Stimulated activated CD8-positive, alpha-beta memory T cell treated with anti-CD3 and anti-CD28 coated beads, Interleukin-15, amount 100 ng/mL, for 48 hours (primary cell): ENCODE results near the gene DDX18.

ENCODE experiments used
- DNase-seq, 2 donors: peaks; one replicate each; pipeline ENCODE4 v3.0.0-alpha.2; 2020; ENCODE audit warnings: low read depth in 2 of 2

The DDX18 gene

DNA sequence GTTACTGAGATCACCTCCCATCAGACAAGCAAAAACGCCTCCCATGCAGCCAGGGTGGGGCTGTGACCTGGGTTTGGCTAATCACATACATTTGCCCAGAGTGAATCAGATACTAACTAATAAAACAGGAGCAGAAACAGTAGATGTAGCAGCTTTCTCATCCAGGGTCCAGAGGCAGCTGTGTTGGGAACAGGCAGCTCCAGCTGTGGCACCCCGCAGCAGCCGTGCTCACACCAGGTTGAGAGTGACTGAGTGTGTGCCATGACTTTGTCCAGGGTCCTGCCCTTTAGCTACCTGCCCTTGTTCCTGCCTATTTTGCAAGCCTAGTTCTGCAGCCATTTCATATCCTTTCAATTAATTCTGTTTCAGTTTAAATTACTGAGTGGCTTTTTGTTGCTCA lies 20.5 kb downstream of the DDX18 start:
- DNase-seq, result no peak

DNA sequence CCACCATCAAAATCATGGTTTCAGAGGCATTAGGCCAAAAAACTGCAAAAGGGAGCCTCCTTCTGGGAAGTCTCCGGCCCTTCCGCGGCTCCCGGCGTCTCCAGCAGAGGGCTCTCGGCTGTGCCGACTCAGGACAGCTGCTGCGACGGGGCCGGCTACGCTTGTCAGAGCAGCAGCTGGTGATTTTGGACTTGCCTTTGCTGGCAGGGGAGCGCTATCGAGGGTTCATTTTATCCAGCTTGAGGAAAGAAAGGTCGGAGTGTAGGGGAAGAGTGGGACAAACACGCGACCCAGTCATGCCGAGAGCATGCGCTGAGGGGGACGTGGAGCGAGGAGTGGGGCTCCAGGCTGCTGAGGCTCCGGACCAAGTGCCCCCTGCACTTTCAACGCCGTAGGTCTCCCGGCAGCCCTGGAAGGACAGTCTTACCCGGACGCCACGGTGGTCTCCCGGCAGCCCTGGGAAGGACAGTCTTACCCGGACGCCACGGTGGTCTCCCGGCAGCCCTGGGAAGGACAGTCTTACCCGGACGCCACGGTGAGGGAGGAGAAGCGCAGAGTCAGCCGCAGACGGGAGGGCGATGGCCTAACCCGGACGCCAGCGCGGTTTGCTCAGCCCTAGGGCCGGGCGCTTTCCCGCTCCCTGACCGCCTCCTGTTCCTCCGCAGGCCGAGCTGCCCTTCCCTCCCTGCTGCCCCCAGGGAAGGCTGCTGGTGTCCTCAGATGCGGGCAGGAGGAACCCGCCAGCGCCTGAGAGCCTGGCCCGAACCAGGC lies 21.7 kb downstream of the DDX18 start:
- peak; percentile 22 to 34 for DNase-seq

DNA sequence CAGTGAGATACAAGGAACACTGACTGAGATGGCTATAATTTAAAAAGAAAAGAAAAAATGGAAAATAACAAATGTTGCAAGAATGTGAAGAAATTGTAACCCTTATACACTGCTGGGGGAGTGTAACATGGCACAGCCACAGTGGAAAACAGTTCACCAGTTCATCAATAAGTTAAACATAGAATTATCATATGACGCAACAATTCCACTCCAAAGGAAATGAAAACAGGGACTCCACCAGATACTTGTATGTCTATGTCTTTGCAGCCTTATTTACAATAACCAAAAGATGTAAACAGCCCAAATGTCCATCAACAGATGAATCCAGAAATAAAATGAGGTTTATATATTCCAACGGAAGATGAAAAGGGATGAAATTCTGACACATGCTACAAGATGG lies 30.8 kb downstream of the DDX18 start:
- no peak for DNase-seq

- DNase-seq, result no peak
These were observed 35.5 kb downstream of the DDX18 start for GRCh38 chr2:117850015-117850414.

DNA sequence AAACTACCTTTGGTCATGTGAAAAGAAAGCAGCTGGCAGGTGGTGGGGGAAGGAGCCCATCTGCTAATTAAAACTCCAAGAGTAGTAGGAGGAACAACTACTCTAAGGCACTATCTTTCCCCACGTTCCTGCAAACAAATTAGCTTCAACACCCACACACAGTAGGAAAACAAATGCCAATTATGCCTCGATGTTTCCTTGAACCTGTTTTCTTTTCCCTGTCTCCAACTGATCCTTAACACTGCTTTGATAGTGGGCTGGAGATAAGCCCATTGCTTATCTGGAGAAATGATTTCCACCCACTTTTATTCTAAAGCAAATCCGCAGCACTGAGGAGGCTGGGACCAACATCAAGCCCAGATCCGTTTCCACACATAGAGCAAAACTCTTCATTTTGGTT lies 36.0 kb downstream of the DDX18 start:
- no peak for DNase-seq

- DNase-seq, result no peak
These were observed 37.5 kb downstream of the DDX18 start for GRCh38 chr2:117851969-117852368.

- DNase-seq, result no peak
These were observed 38.8 kb downstream of the DDX18 start for GRCh38 chr2:117853316-117853715.

DNA sequence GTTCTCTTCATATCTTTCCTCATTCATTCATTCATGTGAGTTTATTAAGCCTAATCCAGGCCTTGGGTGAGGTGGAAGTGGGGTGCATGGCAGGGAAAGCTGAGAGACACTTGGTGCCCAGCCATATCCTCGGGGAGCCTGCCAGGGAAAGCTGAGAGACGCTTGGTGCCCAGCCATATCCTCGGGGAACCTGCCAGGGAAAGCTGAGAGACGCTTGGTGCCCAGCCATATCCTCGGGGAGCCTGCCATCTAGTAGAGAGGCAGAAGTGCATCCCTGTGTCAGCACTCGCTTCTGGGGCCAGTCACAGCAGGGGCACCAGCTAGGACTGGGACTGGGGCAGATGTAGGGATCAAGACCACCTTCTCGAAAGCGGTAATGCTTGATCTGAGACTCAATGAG lies 39.4 kb downstream of the DDX18 start:
- DNase-seq, result no peak

- no peak for DNase-seq
These were observed 40.1 kb downstream of the DDX18 start for GRCh38 chr2:117854610-117855009.

DNA sequence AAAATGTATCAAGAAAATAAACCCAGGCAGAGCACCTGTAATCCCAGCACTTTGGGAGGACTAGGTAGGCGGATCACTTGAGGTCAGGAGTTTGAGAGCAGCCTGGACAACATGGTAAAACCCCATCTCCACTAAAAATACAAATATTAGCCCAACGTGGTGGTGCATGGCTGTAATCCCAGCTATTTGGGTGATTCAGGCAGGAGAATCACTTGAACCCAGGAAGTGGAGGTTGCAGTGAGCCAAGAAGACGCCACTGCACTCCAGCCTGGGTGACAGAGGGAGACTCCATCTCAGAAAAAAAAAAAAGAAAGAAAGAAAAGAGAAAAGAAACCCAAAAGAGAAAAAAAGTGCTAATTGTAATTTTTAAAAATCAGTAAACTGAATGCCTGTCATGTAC lies 41.4 kb downstream of the DDX18 start:
- no peak for DNase-seq

DNA sequence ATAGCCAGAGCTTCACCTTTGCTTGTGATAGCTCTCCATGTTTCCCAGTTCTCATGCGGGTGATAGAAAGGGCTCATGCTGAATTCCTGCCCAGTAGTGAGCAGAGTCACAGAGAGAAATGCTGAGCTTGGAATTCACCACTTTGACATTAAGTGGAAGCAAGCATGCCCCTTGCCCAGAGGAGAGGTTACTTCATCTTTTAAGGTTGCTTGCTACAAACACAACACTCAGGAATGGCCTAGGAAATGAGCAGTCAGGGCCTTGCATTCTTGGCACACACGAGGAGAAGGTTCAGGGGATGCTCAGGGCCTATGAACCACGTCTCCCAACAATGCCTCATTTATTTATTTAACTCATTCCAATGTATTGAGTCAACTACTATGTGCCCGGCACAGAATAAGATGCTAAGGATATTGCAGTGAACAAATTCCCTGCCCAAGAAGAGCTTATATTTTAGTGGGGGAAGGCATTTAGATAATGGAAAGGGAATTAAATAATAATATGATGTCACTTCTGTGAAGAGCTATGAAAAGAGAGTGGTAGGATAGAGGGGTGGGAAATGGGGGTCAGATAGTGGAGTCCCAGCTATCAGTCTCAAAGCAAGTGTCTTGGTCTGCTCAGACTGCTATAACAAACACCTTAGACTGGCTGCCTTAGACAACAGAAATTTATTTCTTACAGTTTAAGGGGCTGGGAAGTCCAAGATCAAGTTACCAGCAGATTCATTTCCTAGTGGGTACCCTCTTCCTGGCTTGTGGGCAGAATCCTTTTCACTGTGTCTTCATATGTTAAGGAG lies 42.1 kb downstream of the DDX18 start:
- DNase-seq, result no peak

DNA sequence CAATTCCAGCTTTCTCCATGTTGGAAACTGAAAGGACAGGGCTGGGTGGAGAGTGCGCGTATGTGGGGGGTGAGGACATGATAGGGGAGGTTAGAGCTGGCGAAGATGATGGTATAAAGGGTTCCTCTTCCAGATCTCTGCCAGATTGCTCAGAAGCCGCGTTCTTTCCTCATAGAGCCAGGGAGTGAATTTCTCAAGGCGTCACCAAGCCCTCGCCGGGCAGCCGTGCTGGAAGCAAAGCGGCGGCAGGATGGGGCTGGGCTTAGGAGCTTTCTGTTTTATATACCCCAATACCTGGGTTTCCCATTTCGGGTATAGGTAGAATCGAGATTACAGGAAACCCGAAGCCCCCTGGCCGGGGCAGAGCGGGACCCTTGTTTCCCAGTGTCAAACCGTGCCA lies 43.8 kb downstream of the DDX18 start:
- DNase-seq, result no peak

- DNase-seq, result no peak
These were observed 44.5 kb downstream of the DDX18 start for GRCh38 chr2:117858892-117859531.

DNA sequence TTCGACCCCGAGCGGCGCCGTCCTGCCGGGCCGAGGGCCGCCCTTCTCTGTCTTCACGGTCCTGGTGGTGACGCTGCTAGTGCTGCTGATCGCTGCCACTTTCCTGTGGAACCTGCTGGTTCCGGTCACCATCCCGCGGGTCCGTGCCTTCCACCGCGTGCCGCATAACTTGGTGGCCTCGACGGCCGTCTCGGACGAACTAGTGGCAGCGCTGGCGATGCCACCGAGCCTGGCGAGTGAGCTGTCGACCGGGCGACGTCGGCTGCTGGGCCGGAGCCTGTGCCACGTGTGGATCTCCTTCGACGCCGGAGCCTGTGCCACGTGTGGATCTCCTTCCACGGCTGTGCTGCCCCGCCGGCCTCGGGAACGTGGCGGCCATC lies 45.0 kb downstream of the DDX18 start:
- no peak for DNase-seq

- no peak for DNase-seq
These were observed 45.6 kb downstream of the DDX18 start for GRCh38 chr2:117859924-117860647.

DNA sequence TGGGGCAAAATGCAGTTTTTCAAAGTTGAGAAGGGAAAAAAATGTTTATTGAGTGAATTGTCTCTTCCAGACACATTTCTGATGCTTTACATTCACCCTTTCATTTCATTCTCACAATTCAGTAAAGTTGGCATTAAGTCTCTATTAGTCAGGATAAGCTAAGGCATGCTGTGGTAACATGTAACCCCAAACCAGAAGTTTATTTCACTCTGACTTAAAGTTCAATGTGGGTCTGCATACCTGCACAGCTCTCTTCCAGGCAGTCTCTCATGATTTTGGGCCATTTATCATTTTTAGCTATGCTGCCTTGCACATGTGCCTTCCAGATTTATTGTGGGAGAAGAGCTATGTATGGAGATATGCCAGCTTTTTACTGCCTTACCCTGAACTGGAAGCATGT lies 48.0 kb downstream of the DDX18 start:
- no peak for DNase-seq

DNA sequence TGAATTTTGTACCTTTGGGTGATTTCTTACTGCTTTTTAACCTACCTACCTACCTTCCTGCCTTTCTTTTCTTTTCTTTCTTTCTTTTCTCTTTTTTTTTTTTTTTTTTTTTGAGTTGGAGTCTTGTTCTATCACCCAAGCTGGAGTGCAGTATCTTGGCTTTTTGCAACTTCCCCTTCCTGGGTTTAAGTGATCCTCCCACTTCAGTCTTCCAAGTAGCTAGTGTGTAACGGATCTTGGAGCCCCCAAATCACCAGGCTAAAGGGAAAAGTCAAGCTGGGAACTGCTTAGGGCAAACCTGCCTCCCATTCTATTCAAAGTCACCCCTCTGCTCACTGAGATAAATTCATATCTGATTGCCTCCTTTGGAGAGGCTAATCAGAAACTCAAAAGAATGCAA lies 61.3 kb downstream of the DDX18 start:
- DNase-seq, result no peak

- no peak for DNase-seq
These were observed 64.5 kb downstream of the DDX18 start for GRCh38 chr2:117879003-117879402.
